K562 (cell line): Measurements from ENCODE around the gene PPM1F.

ENCODE experiments used
- CREM ChIP-seq: IDR thresholded peaks from 2 replicates; pipeline ENCODE4 v1.6.1; 2014; ENCODE audit warnings: antibody characterized with exemption, low read depth
- EP300 ChIP-seq: IDR thresholded peaks from 2 replicates; pipeline ENCODE4 v1.6.1; 2012; ENCODE audit warnings: low read length, improper control_type of control experiment
- EZH2 ChIP-seq: IDR thresholded peaks from 2 replicates; pipeline ENCODE4 v1.6.1; 2012; ENCODE audit warnings: low read depth, mild to moderate bottlenecking, inconsistent platforms, low read length, borderline replicate concordance
- NFATC3 ChIP-seq: fragments of 450-650 bp; IDR thresholded peaks from 2 replicates; pipeline ENCODE4 v1.6.1; 2017; ENCODE audit warnings: mild to moderate bottlenecking
- SNRNP70 ChIP-seq: fragments of 200-400 bp; formaldehyde crosslinking; optimal IDR thresholded peaks from 2 replicates; pipeline ENCODE3; 2017; ENCODE audit warnings: low read depth, low read length
- TBP ChIP-seq: optimal IDR thresholded peaks from 2 replicates; pipeline ENCODE3; 2011; ENCODE audit warnings: low read depth, low read length, improper control_type of control experiment
- TF ChIP-seq, protein P1 (sequence below), 3 experiments: IDR thresholded peaks in 2 of 3; conservative IDR thresholded peaks in 1 of 3; 2 replicates each; pipeline ENCODE4 v1.5.1; 2011 to 2012; ENCODE audit warnings: low read length in 3 of 3, mild to moderate bottlenecking in 3 of 3, control low read depth in 2 of 3, improper control_type of control experiment in 1 of 3, inconsistent platforms in 1 of 3, low read depth in 1 of 3, mixed read lengths in 1 of 3, moderate library complexity in 1 of 3; ENCODE audit not compliant: insufficient read depth in 2 of 3

DNA sequence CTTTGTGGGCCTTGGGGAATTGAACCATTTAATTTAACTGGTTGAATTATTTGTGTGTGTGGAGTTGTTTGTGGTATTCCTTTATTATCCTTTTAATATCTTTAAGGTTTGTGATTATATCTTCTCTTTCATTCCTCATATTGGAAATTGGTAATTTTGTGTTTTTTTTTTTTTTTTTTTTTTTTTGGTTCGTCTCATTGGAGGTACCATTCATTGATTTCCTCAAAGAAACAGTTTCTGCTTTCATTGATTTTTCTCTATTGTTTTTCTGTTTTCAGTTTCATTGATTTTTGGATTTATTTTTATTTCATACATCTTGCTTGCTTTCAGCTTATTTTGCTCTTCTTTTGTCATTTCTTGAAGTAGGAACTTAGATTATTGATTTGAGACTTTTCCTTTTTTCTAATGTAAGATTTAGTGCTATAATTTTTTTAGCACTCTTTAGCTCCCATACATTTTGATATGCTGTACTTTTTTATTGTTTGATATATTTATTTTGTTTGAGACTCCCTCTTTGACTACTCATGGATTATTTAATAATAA lies 54.2 kb downstream of the PPM1F start:
- TF ChIP-seq NFATC3 (no peak), CREM (no peak), EZH2 (no peak), EP300 (no peak), TBP (no peak), SNRNP70 (no peak)
- TF ChIP-seq, protein P1, sequence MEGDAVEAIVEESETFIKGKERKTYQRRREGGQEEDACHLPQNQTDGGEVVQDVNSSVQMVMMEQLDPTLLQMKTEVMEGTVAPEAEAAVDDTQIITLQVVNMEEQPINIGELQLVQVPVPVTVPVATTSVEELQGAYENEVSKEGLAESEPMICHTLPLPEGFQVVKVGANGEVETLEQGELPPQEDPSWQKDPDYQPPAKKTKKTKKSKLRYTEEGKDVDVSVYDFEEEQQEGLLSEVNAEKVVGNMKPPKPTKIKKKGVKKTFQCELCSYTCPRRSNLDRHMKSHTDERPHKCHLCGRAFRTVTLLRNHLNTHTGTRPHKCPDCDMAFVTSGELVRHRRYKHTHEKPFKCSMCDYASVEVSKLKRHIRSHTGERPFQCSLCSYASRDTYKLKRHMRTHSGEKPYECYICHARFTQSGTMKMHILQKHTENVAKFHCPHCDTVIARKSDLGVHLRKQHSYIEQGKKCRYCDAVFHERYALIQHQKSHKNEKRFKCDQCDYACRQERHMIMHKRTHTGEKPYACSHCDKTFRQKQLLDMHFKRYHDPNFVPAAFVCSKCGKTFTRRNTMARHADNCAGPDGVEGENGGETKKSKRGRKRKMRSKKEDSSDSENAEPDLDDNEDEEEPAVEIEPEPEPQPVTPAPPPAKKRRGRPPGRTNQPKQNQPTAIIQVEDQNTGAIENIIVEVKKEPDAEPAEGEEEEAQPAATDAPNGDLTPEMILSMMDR (IDR thresholded peaks at IDR 0.05 in 2 of 3, conservative IDR thresholded peaks at IDR 0.05 in 1 of 3; ENCODE audit: insufficient read depth in 2 of 3, low read depth in 1 of 3, low read length in 3 of 3) = no peak
